Immature natural killer cell (primary cell): ENCODE results near the gene MSANTD1. TPM values are rescaled to one million over a fixed set of nuclear protein-coding genes. Genes with fewer than 3 reads are reported as not detected.

Source experiments
- DNase-seq, 3 donors: peaks; one replicate each; pipeline ENCODE4 v3.0.0; 2022; ENCODE audit warnings: mixed read lengths in 1 of 3
- H3K27ac Mint-ChIP-seq, 6 donors: one replicate each; pipeline ENCODE4 v1.8.0; 2020; ENCODE audit warnings: mixed read lengths in 6 of 6, mild to moderate bottlenecking in 5 of 6, inconsistent platforms in 4 of 6, moderate library complexity in 3 of 6
- H3K27me3 Mint-ChIP-seq, 3 donors: one replicate each; pipeline ENCODE4 v1.8.0; 2020 to 2021; ENCODE audit warnings: low read depth in 3 of 3, mild to moderate bottlenecking in 3 of 3, mixed read lengths in 3 of 3, moderate library complexity in 3 of 3, inconsistent platforms in 1 of 3
- H3K36me3 Mint-ChIP-seq, 3 donors: one replicate each; pipeline ENCODE4 v1.8.0; 2020; ENCODE audit warnings: mixed read lengths in 3 of 3, inconsistent platforms in 2 of 3, mild to moderate bottlenecking in 2 of 3
- H3K4me1 Mint-ChIP-seq, 2 donors: one replicate each; pipeline ENCODE4 v1.8.0; 2020; ENCODE audit warnings: inconsistent platforms in 2 of 2, mild to moderate bottlenecking in 2 of 2, mixed read lengths in 2 of 2, moderate library complexity in 1 of 2
- H3K4me3 Mint-ChIP-seq, 5 donors: one replicate each; pipeline ENCODE4 v1.8.0; 2020; ENCODE audit warnings: mild to moderate bottlenecking in 5 of 5, mixed read lengths in 5 of 5, inconsistent platforms in 3 of 5, moderate library complexity in 3 of 5
- H3K9me3 Mint-ChIP-seq, 6 donors: one replicate each; pipeline ENCODE4 v1.8.0; 2020; ENCODE audit warnings: mild to moderate bottlenecking in 6 of 6, mixed read lengths in 6 of 6, inconsistent platforms in 4 of 6, moderate library complexity in 3 of 6
- polyA plus RNA-seq, 3 donors: library from polyadenylated mRNA; unstranded; fragments of 300-500 nt; fragmentation: Illumina TruSeq; gene quantifications; one replicate each; pipeline ENCODE4 v1.2.3, GENCODE V29; 2021

Gene MSANTD1
- polyA plus RNA-seq, 3 donors from 2014 or later = not detected

DNA sequence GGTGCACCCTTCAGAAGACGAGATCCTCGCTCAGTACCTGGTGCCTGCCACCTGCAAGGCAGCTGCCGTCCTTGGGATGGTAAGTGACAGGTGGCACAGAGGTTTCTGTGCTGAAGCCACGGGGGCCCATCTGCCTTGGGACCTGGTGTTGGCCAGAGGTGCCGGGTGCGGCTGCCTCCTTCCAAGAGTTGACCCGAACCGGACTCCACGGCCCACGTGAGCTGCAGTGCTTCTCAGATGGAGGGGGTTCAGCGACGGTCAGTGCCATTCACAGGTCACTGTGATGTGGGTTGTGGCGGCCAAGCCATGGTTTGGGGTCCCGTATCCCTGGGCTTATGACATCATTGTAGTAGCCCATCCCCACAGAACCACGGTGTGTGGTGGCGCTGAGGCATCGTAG lies 19.0 kb upstream of the MSANTD1 start:
- no peaks in the 10 kb centered on the region for H3K9me3 Mint-ChIP-seq
- DNase-seq = no peak
- H3K27me3 Mint-ChIP-seq = peaks cover 6 to 8% (median 8%) of the 10 kb centered on the region in 3 donors
- H3K36me3 Mint-ChIP-seq = peaks cover 34 to 65% (median 39%) of the 10 kb centered on the region in 3 donors
- H3K27ac Mint-ChIP-seq = peak overlapping the region in 2 of 6 donors; percentile 68 to 92
- peaks cover under 1 to 12% of the 10 kb centered on the region in 2 donors for H3K4me1 Mint-ChIP-seq
- H3K4me3 Mint-ChIP-seq = no peak overlapping the region

DNA sequence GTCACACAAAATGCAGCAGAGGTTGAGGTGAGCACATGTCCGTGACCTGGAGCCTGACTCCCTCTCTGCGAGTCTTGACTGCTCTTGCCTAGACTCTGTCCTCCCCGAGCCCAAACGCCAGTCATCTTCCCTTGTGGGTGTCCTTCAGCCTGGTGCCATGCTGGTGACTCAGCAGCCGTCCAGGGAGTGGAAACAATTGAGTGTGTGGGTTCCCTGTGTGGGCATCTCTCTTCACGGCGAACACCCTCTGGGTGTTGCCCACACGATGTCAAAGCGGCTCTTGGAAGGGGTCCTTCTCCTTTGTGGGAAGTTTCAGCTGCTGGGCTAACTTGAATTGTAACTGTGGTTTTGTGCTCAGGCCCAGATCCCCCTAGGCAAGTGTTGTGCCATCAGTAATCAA lies 17.5 kb upstream of the MSANTD1 start:
- no peaks in the 10 kb centered on the region for H3K9me3 Mint-ChIP-seq
- no peak for DNase-seq
- peaks cover 6 to 8% (median 7%) of the 10 kb centered on the region in 3 donors for H3K27me3 Mint-ChIP-seq
- H3K4me3 Mint-ChIP-seq = no peak overlapping the region
- H3K4me1 Mint-ChIP-seq = peaks cover 0 to 3% of the 10 kb centered on the region in 2 donors
- no peak overlapping the region for H3K27ac Mint-ChIP-seq
- peaks cover 34 to 69% (median 35%) of the 10 kb centered on the region in 3 donors for H3K36me3 Mint-ChIP-seq

DNA sequence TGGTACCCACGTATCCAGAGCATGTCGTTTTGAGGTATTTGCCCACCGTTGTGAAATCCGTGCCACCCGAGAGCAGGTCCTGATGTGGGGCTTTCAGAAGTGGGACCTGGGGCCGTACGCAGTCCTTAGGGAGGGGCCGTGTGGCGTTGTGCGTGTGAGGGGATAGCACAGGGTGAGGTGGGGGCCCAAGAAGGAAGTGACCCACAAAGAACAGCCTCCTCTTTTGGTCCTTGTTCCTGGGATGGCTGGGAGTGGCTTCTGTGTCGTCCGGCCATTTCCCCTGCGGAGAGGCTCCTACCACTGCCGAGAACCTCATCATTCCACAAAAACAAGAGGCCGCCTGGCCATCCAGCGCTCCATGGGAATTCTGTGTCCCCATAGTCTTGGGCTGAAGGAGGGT lies 17.0 kb upstream of the MSANTD1 start:
- no peak overlapping the region for H3K4me3 Mint-ChIP-seq
- H3K9me3 Mint-ChIP-seq = no peaks in the 10 kb centered on the region
- peak overlapping the region in 1 of 6 donors; percentile 34 for H3K27ac Mint-ChIP-seq
- H3K27me3 Mint-ChIP-seq = peaks cover 6 to 8% (median 7%) of the 10 kb centered on the region in 3 donors
- no peaks in the 10 kb centered on the region for H3K4me1 Mint-ChIP-seq
- DNase-seq = no peak
- H3K36me3 Mint-ChIP-seq = peaks cover 34 to 65% (median 35%) of the 10 kb centered on the region in 3 donors

DNA sequence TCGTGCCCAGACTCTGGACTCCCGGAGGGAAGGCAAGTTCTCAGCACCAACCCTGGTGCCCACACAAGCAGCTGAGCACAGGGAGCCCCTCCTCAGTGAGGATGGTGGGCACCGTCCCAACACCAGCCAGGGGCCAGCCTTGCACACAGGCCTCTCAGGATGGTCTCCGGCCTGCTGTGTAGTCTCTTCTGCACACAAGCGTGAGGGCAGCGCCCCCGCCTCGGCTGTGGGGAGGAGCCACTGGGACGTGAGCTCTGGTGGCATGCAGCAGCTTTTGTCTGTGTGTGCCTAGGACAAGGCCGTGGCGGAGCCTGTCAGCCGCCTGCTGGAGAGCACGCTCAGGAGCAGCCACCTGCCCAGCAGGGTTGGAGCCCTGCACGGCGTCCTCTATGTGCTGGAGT lies 16.1 kb upstream of the MSANTD1 start:
- DNase-seq = no peak
- peaks cover 38 to 69% (median 38%) of the 10 kb centered on the region in 3 donors for H3K36me3 Mint-ChIP-seq

DNA sequence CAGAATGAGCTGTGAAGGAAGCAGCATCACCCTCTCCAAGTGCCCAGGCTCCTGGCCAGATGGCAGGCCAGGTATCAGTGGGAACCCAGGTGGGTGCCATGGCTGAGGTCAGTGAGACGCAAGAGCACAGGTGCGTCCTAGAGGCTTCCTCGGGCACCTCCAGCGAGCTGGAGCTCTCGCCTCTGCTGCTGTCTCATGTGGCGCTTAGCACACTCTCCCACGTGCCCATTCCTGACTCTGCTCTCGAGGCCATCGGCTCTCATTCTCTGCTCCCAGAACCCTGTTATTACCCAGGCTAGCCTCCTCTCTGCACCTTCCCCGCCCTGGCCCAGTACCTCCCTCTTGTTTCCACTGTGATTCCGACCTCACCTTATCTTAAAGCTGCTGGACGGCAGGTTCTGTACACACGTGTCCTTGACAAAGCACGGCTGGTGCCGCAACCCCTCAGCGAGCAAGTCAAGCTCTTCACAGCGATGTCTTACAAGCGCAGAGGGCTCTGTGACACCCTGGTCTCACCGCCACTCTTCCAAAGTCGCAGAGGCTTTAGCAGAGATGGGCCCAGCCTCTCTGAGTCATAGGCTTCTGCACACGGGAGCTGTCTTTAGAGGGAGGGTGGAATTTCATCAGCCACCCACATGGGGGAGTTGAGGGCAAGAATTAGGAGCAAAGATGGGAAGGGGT lies 15.4 kb upstream of the MSANTD1 start:
- no peak overlapping the region for H3K4me3 Mint-ChIP-seq
- H3K36me3 Mint-ChIP-seq = peaks cover 37 to 64% (median 38%) of the 10 kb centered on the region in 3 donors
- H3K27ac Mint-ChIP-seq = peak overlapping the region in 3 of 6 donors; percentile 0 to 48 (median 20)
- H3K4me1 Mint-ChIP-seq = no peaks in the 10 kb centered on the region
- no peak for DNase-seq
- no peaks in the 10 kb centered on the region for H3K9me3 Mint-ChIP-seq
- H3K27me3 Mint-ChIP-seq = peaks cover 5 to 9% (median 8%) of the 10 kb centered on the region in 3 donors

More for the DNA sequence above, 16.1 kb upstream of the MSANTD1 start:
- Mint-ChIP-seq H3K27me3 (peaks cover 6 to 8% (median 6%) of the 10 kb centered on the region in 3 donors), H3K4me1 (no peaks in the 10 kb centered on the region), H3K27ac (no peak overlapping the region), H3K9me3 (no peaks in the 10 kb centered on the region), H3K4me3 (no peak overlapping the region)

DNA sequence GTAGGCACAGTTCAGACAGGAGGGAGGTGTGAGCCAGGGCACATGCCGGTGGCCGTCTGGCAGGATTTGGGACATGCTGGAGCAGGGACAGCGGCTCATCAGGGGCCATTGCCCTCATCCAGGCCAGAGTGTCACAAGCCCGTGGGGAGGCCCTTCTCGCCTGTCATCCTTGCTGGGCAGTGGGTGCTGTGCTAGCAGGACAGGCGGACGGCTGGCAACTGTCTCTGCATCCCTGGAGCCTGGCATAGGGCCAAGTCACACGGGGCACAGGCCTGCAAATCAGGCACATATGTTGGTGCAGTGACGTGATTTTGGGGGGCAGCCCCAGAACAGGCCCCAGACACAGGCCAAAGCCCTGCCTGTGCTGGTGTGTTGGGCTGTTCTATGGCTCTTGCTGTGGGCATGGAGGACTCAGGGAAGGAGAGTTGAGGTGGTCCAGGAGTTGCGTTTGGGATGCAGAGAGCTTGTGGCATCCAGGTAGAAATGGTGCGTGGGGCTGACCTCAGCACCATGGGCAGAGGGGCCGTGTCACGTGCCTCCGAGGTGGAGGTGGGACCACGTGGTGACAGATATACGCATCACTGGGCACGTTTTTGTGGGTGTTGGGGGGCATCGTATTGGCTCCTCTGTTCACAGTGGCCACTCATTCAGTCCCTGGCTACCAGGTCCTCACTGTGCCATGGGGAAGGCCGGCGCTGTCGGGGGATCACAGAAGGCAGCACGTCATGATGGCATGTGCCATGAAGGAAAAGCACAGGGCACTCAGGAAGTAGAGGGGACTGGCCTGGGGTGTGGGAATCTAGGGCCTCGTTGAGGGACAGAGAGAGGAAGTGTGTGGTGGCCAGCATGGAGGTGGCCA lies 14.6 kb upstream of the MSANTD1 start:
- peaks cover 4 to 8% (median 4%) of the 10 kb centered on the region in 3 donors for H3K27me3 Mint-ChIP-seq
- no peaks in the 10 kb centered on the region for H3K9me3 Mint-ChIP-seq
- H3K27ac Mint-ChIP-seq = peak overlapping the region in 3 of 6 donors; percentile 20 to 70 (median 48)
- no peak overlapping the region for H3K4me3 Mint-ChIP-seq
- no peak for DNase-seq
- H3K36me3 Mint-ChIP-seq = peaks cover 31 to 56% (median 31%) of the 10 kb centered on the region in 3 donors
- no peaks in the 10 kb centered on the region for H3K4me1 Mint-ChIP-seq

DNA sequence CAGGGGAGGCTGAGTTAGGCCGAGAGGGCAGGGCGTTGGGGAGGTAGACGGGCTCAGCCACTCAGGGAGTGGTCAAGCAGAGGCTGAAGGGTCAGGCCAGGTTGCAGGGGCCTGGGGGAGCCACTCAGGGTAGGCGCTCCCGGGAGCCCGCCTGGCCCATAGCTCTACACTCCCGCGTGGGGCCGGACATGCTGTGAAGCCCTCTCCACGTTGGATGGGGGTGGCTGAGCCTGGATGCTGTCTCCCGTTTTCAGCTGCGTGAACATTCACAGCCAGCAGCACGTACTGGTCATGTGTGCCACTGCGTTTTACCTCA lies 14.0 kb upstream of the MSANTD1 start:
- no peaks in the 10 kb centered on the region for H3K9me3 Mint-ChIP-seq
- no peak for DNase-seq
- no peak overlapping the region for H3K27ac Mint-ChIP-seq
- H3K36me3 Mint-ChIP-seq = peaks cover 27 to 50% (median 28%) of the 10 kb centered on the region in 3 donors
- H3K27me3 Mint-ChIP-seq = peaks cover 4 to 8% (median 4%) of the 10 kb centered on the region in 3 donors
- H3K4me3 Mint-ChIP-seq = no peak overlapping the region
- no peaks in the 10 kb centered on the region for H3K4me1 Mint-ChIP-seq

DNA sequence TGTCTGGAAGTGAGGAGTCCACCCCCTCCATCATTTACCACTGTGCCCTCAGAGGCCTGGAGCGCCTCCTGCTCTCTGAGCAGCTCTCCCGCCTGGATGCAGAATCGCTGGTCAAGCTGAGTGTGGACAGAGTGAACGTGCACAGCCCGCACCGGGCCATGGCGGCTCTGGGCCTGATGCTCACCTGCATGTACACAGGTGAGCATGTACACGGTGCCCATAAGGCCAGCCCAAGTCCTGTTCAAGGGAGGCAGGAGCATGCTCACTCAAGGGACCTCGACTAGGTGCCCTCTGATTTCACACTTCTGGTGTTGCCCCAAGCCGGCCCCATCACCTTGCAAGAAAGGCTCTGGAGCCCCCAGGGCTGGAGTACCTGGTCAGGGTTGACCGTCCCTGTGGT lies 13.4 kb upstream of the MSANTD1 start:
- H3K27me3 Mint-ChIP-seq = peaks cover 4 to 8% (median 5%) of the 10 kb centered on the region in 3 donors
- no peak overlapping the region for H3K4me3 Mint-ChIP-seq
- H3K36me3 Mint-ChIP-seq = peaks cover 22 to 46% (median 25%) of the 10 kb centered on the region in 3 donors
- H3K9me3 Mint-ChIP-seq = no peaks in the 10 kb centered on the region
- no peak overlapping the region for H3K27ac Mint-ChIP-seq
- DNase-seq = no peak
- H3K4me1 Mint-ChIP-seq = no peaks in the 10 kb centered on the region

DNA sequence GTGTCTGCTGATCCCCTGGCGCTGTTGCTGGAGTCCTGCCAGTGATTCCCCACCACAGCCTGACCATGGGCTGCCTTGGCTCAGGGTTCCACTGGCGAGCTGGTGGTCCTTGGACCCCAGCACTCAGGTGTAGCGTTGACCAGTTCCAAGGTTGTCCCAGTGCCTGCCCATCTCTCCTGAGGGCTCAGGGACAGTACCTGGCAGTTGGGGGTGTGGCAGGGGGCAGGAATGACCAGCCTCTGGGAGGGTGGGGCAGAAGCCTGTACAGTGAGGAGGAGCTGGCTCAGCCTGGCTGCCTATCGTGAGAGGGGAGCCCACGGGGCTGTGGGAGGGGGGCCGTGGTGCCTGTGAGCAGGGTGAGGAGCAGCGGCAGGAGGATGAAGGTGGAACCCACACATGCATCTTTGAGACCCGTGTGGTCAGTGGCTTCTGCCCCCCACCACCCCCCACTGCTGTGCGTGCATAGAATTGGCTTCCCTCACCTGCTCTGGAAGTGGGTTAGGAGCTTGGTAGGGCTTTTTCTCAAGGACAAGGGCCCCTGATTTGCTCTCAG lies 12.6 kb upstream of the MSANTD1 start:
- Mint-ChIP-seq H3K27ac (no peak overlapping the region), H3K4me1 (no peaks in the 10 kb centered on the region), H3K4me3 (no peak overlapping the region), H3K9me3 (no peaks in the 10 kb centered on the region), H3K36me3 (peaks cover 18 to 42% (median 24%) of the 10 kb centered on the region in 3 donors), H3K27me3 (peaks cover 4 to 9% (median 8%) of the 10 kb centered on the region in 3 donors)
- no peak for DNase-seq

DNA sequence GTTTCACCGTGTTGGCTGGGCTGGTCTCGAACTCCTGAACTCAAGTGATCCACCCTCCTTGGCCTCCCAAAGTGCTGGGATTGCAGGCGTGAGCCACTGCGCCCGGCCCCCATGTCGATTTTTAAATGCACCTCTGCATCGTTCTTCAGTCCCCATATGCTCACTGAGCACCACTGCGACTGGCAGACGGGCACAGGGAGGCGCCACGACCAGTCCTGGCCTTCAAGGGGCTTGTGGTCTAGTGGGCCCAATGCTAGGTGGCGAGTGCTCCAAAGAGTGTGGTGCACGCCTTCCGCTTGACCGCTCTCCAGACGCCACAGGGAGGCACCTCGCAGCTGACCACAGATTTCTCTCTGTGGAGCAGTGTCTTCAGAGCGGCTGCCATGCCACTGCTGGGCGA lies 11.7 kb upstream of the MSANTD1 start:
- DNase-seq = no peak
- H3K36me3 Mint-ChIP-seq = peaks cover 12 to 38% (median 24%) of the 10 kb centered on the region in 3 donors
- H3K9me3 Mint-ChIP-seq = no peaks in the 10 kb centered on the region
- H3K4me3 Mint-ChIP-seq = no peak overlapping the region
- H3K4me1 Mint-ChIP-seq = no peaks in the 10 kb centered on the region
- H3K27ac Mint-ChIP-seq = no peak overlapping the region
- peaks cover 4 to 10% (median 5%) of the 10 kb centered on the region in 3 donors for H3K27me3 Mint-ChIP-seq

DNA sequence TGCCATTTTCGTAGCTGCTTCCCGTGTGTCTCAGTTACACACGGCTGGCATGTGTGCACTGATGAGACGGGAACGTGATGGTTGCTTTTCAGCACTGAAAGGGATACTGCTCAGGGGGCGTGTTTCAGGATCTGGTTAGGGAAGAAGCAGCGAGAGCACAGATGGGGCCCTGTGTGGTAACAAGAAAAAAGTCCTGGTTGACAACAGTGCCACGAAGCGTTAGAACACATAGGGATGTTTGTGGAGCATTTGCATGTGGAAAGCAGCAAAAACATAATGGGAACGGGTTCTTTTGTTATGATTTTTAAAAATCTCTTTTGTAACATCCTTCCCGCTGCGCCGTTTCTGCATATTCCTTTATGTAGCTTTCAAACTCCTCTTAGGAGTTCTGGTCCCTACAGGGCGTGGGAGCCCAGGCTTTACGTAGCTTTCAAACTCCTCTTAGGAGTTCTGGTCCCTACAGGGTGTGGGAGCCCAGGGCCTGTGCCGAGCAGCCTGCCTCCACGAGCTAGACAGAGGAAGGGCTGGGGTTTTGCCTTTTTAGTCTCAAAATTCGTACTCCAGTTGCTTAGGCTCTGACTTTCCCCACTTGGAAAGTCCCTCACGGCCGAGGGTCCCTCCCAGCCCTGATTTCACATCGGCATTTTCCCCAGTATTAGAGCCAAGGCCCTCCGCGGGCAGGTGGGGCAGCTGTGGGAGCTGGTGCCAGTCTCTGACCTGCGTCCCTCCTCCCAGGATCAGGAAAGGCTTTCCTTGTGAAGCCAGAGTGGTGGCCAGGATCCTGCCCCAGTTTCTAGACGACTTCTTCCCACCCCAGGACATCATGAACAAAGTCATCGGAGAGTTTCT lies 11.0 kb upstream of the MSANTD1 start:
- H3K4me3 Mint-ChIP-seq = no peak overlapping the region
- H3K27ac Mint-ChIP-seq = no peak overlapping the region
- no peak for DNase-seq
- peaks cover 4 to 10% (median 5%) of the 10 kb centered on the region in 3 donors for H3K27me3 Mint-ChIP-seq
- peaks cover 9 to 38% (median 26%) of the 10 kb centered on the region in 3 donors for H3K36me3 Mint-ChIP-seq
- no peaks in the 10 kb centered on the region for H3K9me3 Mint-ChIP-seq
- no peaks in the 10 kb centered on the region for H3K4me1 Mint-ChIP-seq

DNA sequence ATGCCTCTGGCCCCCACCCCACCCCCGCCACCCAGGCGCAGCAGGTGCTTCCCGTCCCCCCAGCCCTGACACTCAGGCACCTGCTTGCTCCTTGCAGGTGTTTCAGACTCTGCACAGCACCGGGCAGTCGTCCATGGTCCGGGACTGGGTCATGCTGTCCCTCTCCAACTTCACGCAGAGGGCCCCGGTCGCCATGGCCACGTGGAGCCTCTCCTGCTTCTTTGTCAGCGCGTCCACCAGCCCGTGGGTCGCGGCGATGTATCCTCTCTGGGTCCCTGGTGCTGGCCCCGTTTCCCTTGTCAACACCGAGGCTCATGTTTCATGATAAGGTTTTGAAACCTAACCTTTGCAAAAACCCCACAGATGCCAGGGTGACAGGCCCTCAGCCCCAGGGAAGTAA lies 10.2 kb upstream of the MSANTD1 start:
- no peaks in the 10 kb centered on the region for H3K4me1 Mint-ChIP-seq
- H3K36me3 Mint-ChIP-seq = peaks cover 8 to 34% (median 22%) of the 10 kb centered on the region in 3 donors
- H3K9me3 Mint-ChIP-seq = no peaks in the 10 kb centered on the region
- peaks cover 3 to 8% (median 5%) of the 10 kb centered on the region in 3 donors for H3K27me3 Mint-ChIP-seq
- no peak overlapping the region for H3K4me3 Mint-ChIP-seq
- no peak overlapping the region for H3K27ac Mint-ChIP-seq
- no peak for DNase-seq

DNA sequence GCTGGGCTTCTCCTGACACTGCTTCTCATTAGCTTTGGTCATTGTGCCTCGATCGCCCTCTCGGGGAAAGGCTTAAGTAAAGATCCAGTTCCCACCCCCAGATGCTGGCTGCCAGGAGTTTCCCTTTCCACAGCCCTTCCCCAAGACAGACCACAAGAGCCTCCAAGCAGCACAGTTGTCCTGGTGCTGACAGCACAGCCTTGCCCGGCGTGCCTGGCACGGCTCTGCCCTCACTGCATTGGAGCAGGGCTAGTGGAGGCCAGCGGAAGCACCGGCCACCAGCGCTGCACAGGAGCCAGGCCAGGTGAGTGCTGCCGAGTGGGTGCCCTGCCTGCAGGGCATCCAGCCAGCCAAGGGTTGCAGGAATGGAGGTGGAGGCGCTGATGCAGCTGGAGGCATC lies 9.7 kb upstream of the MSANTD1 start:
- Mint-ChIP-seq H3K9me3 (no peaks in the 10 kb centered on the region), H3K4me1 (no peaks in the 10 kb centered on the region), H3K4me3 (no peak overlapping the region), H3K36me3 (peaks cover 4 to 30% (median 18%) of the 10 kb centered on the region in 3 donors), H3K27ac (no peak overlapping the region), H3K27me3 (peaks cover 0 to 8% (median 5%) of the 10 kb centered on the region in 3 donors)
- no peak for DNase-seq
